VCaP (cell line): ENCODE measurements around the gene HEG1.

Source experiments
- H3K27ac ChIP-seq: fragments of 450-650 bp; 2 replicates; pipeline ENCODE4 v1.5.1; 2017
- CTCF ChIP-seq: fragments of 450-650 bp; conservative IDR thresholded peaks from 2 replicates; pipeline ENCODE4 v1.5.1; 2017; ENCODE audit warnings: mild to moderate bottlenecking, moderate library complexity

Gene HEG1

GRCh38 chr3:124916837-124917409 is 138.9 kb downstream of the HEG1 start:
- no peak overlapping the region for H3K27ac ChIP-seq

More at GRCh38 chr3:124916837-124917409, 138.9 kb downstream of the HEG1 start:
- TF ChIP-seq CTCF, result no peak
